GM18951 (cell line): ENCODE data around the gene LIMS1.

Experiments
- POLR2A ChIP-seq: IDR thresholded peaks from 4 replicates; pipeline ENCODE4 v1.6.1; 2011; ENCODE audit warnings: mild to moderate bottlenecking; ENCODE audit not compliant: insufficient read length, insufficient read depth; ENCODE audit errors: extremely low read depth
- in situ Hi-C: fragments of 300-500 bp; cut with MboI; formaldehyde crosslinking; loops from one replicate; pipeline ENCODE4 v1.12.0; 2022; ENCODE audit warnings: low sequenced_read_pairs, mixed read lengths, inconsistent platforms; ENCODE audit not compliant: unreplicated experiment

The LIMS1 gene

DNA sequence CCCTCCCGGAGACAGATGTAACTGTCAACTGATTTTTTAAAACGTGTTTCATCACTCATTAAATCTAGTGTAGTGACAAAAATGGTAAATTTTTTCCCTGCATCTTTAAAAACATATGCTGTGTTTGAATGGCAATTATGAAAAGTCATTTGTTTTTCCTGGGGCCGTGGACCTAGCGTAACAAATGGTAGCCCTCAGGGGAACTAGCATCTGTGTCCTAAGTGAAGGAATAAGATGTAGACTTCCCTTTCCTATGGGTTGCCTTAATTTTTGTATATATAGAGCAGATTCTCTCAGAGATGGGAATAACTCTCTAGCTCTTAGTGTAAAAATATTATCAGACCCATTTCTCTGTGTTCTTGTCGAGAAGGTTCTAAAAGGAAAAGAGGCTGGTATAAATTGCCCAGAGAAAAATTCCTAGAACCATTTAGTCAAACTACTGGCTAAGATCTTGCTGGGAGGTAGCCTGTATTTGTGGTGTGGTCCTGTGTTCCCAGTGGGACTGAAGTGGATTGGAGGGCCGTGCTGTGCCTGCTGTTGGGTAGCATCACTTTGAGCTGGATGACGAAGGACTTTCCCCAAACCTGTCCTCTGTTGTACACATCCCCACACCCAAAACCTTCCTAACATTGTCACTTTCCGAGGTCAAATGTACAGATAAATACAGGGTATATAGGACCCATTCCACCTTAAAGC lies 85.8 kb downstream of the LIMS1 start:
- in situ Hi-C loops, result no loop called here
- TF ChIP-seq POLR2A, result no peak

DNA sequence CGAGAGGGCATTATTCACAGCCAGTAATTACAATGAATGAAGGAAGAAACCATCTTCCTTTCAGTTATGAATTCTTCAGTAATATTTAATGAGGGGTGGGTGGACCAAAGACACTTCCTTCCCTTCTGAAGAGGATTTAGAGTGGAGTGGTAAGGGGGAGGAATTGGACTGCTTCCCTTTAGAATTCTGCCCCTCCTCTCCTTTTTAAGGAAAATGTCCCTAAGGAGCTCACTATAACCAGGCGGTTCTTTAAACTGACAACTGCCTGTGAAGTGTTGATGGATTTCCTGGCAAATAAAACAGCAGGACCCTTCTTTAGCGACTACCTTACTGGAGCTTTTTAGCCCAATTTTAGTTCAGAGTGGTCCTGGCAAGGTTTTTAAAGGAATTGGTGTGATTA lies 86.4 kb downstream of the LIMS1 start:
- TF ChIP-seq POLR2A, result no peak
- in situ Hi-C loops, result no loop called here

DNA sequence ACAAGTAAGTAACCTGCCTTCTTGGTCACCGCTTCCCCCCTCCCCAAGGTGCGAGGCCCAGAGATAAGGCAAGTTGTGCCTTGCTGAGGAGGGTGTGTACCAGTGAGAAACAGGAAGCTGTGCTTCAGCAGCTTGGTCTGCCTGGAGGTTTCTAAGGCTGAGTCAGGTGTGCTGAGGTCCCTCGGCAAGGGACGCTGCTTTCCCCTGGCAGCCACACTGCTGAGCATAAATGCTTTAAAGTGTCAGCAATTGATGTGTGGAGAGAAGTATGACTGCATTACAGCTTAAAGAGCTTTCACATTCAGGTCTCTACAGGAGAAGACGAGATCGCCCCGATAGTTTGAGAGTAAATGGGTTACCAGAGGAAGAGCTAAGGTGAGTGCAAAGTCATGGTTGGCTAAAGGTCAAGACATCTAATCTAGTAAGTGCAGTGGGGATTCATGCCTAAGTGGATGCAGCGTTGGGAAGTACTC lies 86.9 kb downstream of the LIMS1 start:
- TF ChIP-seq POLR2A, result no peak
- in situ Hi-C loops, result no loop called here

DNA sequence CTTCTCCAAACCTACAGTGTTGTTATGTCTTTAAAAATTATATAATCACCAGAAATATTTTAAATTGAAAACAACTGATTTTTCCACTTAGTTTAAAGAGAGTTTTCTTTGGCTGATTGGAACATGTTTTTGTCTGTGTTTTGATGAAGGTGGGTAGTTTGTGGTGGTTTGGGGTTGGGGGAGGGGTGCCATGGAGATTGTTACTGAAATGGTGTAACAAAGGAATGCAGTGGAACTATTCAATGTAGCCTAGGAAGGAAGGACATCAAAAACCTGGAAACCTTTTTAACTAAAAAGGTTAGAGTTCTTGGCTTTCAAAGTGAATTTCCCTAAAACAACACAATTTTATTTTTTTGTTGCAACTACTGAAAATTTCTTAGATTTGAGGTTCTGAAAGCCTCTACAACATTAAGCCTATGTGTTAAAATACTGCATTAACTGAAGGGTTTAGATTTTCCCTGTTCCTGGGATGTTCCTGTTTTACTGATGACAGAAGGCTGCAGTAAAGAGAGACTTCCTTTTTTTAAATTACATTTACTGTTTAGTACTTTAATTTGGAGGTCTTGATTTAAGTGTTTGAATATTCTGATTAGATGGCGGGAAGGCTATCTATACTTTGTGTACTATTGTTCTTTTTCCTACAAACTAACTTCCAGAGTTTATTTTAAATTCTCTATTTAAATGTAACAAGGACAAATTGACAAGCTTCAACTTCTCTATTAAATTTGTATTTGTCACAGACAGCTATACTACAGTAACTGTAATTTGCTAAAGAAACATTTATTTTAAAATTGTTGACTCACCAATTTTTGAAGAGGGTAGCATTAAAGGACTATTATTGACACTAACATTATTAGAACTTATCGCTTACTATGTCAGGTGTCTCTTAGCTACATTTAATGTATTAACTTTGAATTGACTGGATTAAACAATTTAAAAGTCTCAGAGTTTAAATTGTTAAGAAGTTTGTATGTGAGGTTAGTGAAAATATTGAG lies 87.7 kb downstream of the LIMS1 start:
- in situ Hi-C loops, result no loop called here
- TF ChIP-seq POLR2A, result no peak

DNA sequence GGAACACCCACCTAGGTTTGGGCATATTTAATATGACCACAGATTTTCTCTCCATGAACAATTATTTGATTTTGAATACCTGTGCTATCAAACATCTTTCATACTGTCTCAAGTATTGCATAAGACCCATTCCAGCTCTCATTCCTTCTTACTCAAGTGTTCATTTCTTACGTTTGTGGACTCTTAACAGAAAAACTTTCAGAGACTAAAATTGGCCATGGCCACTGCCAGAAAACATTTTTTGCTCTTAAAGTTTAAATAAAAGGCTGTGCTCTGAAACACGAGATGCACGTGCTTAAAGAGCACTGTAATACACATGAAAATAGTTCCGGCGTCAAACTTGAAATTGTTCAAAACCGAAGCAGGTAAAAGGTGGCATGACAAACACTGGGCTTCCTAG lies 89.3 kb downstream of the LIMS1 start:
- no peak for TF ChIP-seq POLR2A
- in situ Hi-C loops, result no loop called here

DNA sequence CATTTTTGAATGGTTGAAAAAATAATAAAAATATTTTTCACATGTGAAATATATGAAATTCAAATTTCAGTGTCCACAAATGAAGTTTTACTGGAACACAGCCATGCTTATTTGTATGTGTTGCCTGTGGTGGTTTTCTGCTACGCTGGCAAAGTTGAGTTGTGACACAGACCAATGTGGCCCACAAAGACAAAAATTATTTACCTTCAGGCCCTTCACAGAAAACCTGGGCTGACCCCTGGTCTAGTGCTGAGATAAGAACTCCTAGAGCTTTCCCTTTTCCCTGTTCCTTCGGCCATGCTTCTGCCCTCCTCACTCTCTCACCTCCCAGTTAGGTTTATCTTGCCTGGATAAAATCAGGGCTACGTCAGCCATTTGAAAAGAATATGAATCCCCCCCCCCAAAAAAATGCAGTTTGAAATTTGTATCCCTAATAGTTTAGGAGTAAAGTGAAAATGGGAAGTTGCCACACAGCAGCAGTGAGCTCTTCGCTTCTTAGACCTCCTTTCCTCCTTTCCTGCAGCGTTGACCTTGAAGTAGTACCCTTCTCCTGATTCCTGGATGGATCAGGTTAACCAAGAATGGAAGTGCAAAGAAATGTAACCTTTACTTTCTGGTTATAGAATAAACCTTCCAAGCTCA lies 91.0 kb downstream of the LIMS1 start:
- in situ Hi-C loops, result no loop called here
- no peak for TF ChIP-seq POLR2A

DNA sequence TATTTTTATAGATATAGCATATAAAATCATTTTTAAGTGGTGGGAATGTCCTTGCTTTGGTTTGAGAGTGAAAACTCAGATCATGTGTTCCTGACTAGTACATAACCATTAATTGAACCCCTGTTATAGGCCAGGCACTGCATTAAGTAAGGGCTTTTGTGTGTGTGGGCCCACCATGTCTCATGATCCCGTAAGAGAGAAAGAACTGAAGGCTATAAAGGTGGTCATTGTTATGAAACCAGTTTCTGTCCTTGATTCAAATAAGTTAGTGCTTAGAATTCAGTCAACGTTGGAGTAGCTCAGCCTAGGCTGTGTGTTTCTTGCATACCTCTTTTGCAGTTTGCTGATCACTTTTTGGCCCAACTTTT lies 91.5 kb downstream of the LIMS1 start:
- in situ Hi-C loops, result no loop called here
- TF ChIP-seq POLR2A, result no peak

DNA sequence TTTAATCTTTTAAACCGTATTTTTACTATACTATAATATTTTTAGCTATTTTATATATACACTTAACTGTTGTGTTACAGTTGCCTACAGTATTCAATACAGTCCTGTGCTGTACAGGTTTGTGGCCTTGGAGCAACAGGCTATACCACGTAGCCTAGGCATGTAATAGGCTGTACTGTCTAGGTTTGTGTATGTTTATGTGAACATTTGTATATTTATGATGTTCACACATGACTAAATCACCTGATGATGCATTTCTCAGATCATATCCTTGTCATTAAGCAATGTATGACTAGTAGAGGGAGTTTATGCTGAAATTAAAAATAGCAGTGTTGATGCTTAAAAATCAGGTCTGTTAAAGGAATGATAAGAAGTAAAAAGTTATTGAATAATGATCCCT lies 92.7 kb downstream of the LIMS1 start:
- in situ Hi-C loops, result no loop called here
- no peak for TF ChIP-seq POLR2A

DNA sequence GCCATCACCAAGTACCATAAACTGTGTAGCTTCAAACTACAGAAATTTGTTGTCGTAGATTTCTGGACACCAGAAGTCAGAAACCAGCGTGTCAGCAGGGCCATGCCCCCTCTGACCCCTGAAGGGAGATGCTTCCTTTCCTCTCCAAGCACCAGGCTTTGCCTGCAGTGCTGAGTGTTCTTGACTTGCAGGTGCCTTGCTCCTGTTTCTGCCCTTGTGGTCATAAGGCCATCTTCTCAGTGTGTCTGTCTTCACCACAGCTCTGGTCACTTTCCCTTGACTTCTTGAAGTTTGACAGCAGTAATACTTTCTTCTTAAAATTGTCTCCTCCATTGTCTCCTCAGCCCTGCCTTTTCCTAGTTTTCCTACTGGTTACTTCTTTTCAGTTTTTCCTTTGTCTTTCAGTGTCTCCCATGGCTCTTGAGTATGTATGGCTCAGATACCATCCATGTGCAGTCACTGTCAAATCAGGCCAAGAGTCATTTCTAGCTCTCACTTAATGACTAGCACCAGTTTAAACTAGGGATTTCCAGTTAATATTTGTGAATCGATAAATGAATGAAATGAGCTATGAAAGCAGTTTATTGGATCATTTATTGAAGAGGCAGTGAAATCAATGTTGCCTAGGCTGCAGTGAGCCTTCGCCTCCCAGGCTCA lies 93.8 kb downstream of the LIMS1 start:
- no peak for TF ChIP-seq POLR2A
- in situ Hi-C loops, result no loop called here

DNA sequence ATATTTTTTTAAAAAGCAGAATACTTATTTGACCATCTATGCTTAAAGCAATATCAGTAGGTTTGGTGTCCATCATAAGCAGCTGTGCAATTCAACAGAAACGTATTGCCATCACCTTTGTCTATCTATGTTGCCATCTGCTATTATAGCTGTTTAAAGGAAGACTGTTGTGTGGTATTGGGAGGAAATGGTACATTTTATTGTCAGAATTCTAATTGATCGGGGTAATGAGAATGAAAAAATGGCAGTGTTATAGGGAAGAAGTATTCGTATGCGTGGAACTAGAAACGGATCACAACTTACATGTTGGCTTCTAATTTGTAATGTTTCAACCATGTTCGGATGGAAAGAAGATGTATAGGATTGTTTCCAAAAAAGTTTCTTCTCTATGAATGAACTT lies 94.7 kb downstream of the LIMS1 start:
- in situ Hi-C loops, result no loop called here
- no peak for TF ChIP-seq POLR2A

DNA sequence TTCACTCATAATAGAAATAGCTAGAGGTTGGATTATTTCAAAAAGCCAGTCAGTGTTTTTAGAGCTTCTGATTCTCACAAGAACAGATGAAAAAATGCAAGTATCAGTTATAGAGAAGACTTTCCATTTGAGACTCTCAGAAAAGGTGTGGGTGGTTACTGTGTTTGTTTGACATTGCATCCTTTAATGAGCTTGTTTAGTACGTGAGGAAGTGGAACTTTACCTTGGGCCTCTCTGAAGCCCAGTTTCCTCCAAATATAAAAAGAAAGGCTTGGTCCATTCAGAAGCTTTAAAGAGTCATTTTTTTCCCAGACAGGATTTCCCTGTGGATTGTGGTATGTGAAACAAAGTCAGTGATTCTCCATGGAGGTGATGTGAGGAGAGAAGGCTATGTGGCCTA lies 95.1 kb downstream of the LIMS1 start:
- no peak for TF ChIP-seq POLR2A
- in situ Hi-C loops, result no loop called here

DNA sequence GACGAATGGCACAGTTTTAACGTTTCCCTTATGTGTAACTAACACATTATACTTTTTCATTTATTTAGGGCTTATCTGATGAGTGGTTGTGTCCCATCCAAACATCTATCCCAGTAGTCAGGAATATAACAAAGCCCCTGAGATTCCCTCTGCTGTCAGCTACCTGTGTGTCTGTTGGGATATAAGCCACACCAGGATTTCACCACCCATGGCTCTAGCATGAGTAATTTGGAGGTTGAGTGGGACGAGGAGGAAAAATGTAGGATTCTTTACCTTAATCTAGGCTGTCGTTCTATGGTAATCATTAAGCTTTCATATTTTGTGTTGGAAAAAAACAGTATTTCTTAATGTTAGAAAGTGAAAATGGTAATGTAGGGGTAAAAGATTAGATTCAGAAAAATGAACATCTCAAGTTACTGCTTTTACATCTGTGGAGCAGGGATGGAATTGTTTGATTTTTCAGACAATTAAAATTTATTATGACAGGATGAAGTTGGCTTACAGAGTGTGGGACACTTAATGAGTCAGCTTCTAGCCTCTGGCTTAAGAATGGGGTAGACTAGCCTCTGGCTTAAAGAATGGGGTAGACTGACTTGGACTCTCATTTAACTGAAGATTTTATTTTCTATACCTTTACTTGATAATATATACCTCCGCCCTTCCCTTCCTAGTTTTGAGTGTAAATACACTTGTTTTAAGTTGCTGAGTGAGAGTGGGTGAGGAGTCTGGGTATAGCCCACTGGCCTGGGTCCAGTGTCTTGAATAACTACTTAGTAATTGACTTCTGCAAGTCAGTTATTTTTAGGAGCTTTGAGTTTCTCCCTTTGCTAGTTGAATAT lies 96.5 kb downstream of the LIMS1 start:
- no peak for TF ChIP-seq POLR2A
- in situ Hi-C loops, result no loop called here
